Measurements from ENCODE around the gene YAF2. TPM values are rescaled to one million over a fixed set of nuclear protein-coding genes. Genes with fewer than 3 reads are reported as not detected.
"Not testable (repeated sequence)": the region's sequence is repeated elsewhere in the genome, so short reads cannot be mapped to it uniquely, and the experiment has no call there.

The YAF2 gene
- total and polyA plus RNA-seq, 2 experiments from 2014 or later, result 1.0 TPM

- no peak for TF ChIP-seq STAT1 (IDR thresholded peaks at IDR 0.05; ENCODE audit: unreplicated experiment)
- TF ChIP-seq CREB1 (CRISPR knock-in tag; IDR thresholded peaks at IDR 0.05; ENCODE audit: low read depth), result no peak
- TF ChIP-seq JUNB (IDR thresholded peaks at IDR 0.05; ENCODE audit: unreplicated experiment), result no peak
- no peaks in the 10 kb centered on the region; the same call in 1 of the 2 replicates for H4K20me1 ChIP-seq (replicated peaks; ENCODE audit: insufficient read depth)
- no peaks in the 10 kb centered on the region for H3K27me3 ChIP-seq (ENCODE audit: insufficient read depth)
- DNase-seq (ENCODE audit: low spot score) (no peak), ATAC-seq (no peak)
- no peaks in the 10 kb centered on the region for H3K4me1 Mint-ChIP-seq
- no peaks in the 10 kb centered on the region for H3F3A ChIP-seq (replicated peaks; ENCODE audit: low read depth)
- H3K9me2 ChIP-seq (ENCODE audit: insufficient read depth), result no peaks in the 10 kb centered on the region
- no peak overlapping the region for H3K4me3 ChIP-seq
- H3K4me2 ChIP-seq, result no peak overlapping the region
- no peak overlapping the region for H3K27ac Mint-ChIP-seq
- H3K27me3 Mint-ChIP-seq (ENCODE audit: insufficient read depth, low read depth, poor library complexity), result peaks cover 1% of the 10 kb centered on the region
- peak overlapping the region; percentile 63; the same call in 1 of the 2 replicates for H2AFZ ChIP-seq
- H3K9me3 Mint-ChIP-seq, result no peaks in the 10 kb centered on the region
- H3K4me1 ChIP-seq (ENCODE audit: insufficient read depth), result no peaks in the 10 kb centered on the region
- H3K27ac ChIP-seq (ENCODE audit: low read depth), result no peak overlapping the region
- no peaks in the 10 kb centered on the region for H3K79me2 ChIP-seq (replicated peaks; ENCODE audit: insufficient read depth)
- H3K4me3 Mint-ChIP-seq, result no peak overlapping the region
- H3K36me3 ChIP-seq (ENCODE audit: insufficient read depth), result no peaks in the 10 kb centered on the region
- no peaks in the 10 kb centered on the region for H3K36me3 Mint-ChIP-seq (ENCODE audit: low read depth)
Measured at GRCh38 chr12:42216737-42217136, 21.3 kb downstream of the YAF2 start.

- H3K9me3 Mint-ChIP-seq; H3K4me2 ChIP-seq; H3K36me3 ChIP-seq (ENCODE audit: insufficient read depth); H3K4me3 Mint-ChIP-seq; H3K27me3 ChIP-seq (ENCODE audit: insufficient read depth); H3K27ac ChIP-seq (ENCODE audit: low read depth); H2AFZ ChIP-seq; H3K27ac Mint-ChIP-seq; DNase-seq (ENCODE audit: low spot score); H3K4me3 ChIP-seq; H3K4me1 Mint-ChIP-seq; H4K20me1 ChIP-seq (replicated peaks; ENCODE audit: insufficient read depth); ATAC-seq; H3K36me3 Mint-ChIP-seq (ENCODE audit: low read depth); H3K4me1 ChIP-seq (ENCODE audit: insufficient read depth); H3K27me3 Mint-ChIP-seq (ENCODE audit: insufficient read depth, low read depth, poor library complexity); H3K9me2 ChIP-seq (ENCODE audit: insufficient read depth); H3K79me2 ChIP-seq (replicated peaks; ENCODE audit: insufficient read depth); H3F3A ChIP-seq (replicated peaks; ENCODE audit: low read depth): not testable (repeated sequence)
Measured at GRCh38 chr12:42215759-42216158, 22.3 kb downstream of the YAF2 start.

DNA sequence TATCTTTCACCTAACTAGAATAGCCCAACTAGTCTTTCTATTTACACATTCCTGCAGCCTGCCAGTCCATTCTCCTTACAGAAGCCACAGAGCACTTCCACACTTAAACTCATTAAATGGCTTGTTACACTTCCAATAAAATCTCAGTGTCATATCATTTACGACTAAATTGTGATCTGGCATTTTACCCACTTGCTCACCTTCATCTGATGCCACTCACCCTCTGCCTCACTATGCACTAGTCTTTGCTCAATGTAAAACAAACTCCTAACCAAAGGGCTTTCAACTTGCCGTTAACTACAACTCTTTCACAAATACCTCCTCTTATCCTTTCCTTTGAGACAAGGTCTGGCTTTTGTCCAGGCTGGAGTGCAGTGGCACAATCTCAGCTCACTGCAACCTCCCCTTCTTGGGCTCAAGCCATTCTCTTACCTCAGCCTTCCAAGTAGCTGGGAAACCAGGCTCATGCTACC, 24.1 kb downstream of the YAF2 start:
- Histone ChIP-seq H3K4me3 (no peak overlapping the region), H3F3A (replicated peaks; ENCODE audit: low read depth) (no peaks in the 10 kb centered on the region), H3K27me3 (ENCODE audit: insufficient read depth) (no peaks in the 10 kb centered on the region), H3K4me1 (ENCODE audit: insufficient read depth) (no peaks in the 10 kb centered on the region), H2AFZ (peak overlapping the region; percentile 8; the same call in 1 of the 2 replicates), H3K79me2 (replicated peaks; ENCODE audit: insufficient read depth) (no peaks in the 10 kb centered on the region), H3K36me3 (ENCODE audit: insufficient read depth) (no peaks in the 10 kb centered on the region), H3K4me2 (no peak overlapping the region), H4K20me1 (replicated peaks; ENCODE audit: insufficient read depth) (no peaks in the 10 kb centered on the region), H3K9me2 (ENCODE audit: insufficient read depth) (no peaks in the 10 kb centered on the region), H3K27ac (ENCODE audit: low read depth) (no peak overlapping the region)
- Mint-ChIP-seq H3K27ac (no peak overlapping the region), H3K4me1 (no peaks in the 10 kb centered on the region), H3K9me3 (no peaks in the 10 kb centered on the region), H3K4me3 (no peak overlapping the region), H3K27me3 (ENCODE audit: insufficient read depth, low read depth, poor library complexity) (peaks cover 1% of the 10 kb centered on the region), H3K36me3 (ENCODE audit: low read depth) (no peaks in the 10 kb centered on the region)
- no peak for ATAC-seq
- DNase-seq (ENCODE audit: low spot score), result no peak
- no peak for TF ChIP-seq POLR2AphosphoS5 (IDR thresholded peaks at IDR 0.05; ENCODE audit: low read depth)
- TF ChIP-seq NANOG (IDR thresholded peaks at IDR 0.05; ENCODE audit: borderline replicate concordance), result no peak
- no peak for TF ChIP-seq EZH2phosphoT487 (IDR thresholded peaks at IDR 0.05; ENCODE audit: unreplicated experiment)
- TF ChIP-seq STAT1 (IDR thresholded peaks at IDR 0.05; ENCODE audit: unreplicated experiment), result no peak
- TF ChIP-seq ZNF331 (CRISPR knock-in tag; IDR thresholded peaks at IDR 0.05; ENCODE audit: low read depth), result no peak
- TF ChIP-seq, protein P1, sequence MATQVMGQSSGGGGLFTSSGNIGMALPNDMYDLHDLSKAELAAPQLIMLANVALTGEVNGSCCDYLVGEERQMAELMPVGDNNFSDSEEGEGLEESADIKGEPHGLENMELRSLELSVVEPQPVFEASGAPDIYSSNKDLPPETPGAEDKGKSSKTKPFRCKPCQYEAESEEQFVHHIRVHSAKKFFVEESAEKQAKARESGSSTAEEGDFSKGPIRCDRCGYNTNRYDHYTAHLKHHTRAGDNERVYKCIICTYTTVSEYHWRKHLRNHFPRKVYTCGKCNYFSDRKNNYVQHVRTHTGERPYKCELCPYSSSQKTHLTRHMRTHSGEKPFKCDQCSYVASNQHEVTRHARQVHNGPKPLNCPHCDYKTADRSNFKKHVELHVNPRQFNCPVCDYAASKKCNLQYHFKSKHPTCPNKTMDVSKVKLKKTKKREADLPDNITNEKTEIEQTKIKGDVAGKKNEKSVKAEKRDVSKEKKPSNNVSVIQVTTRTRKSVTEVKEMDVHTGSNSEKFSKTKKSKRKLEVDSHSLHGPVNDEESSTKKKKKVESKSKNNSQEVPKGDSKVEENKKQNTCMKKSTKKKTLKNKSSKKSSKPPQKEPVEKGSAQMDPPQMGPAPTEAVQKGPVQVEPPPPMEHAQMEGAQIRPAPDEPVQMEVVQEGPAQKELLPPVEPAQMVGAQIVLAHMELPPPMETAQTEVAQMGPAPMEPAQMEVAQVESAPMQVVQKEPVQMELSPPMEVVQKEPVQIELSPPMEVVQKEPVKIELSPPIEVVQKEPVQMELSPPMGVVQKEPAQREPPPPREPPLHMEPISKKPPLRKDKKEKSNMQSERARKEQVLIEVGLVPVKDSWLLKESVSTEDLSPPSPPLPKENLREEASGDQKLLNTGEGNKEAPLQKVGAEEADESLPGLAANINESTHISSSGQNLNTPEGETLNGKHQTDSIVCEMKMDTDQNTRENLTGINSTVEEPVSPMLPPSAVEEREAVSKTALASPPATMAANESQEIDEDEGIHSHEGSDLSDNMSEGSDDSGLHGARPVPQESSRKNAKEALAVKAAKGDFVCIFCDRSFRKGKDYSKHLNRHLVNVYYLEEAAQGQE (IDR thresholded peaks at IDR 0.05; ENCODE audit: unreplicated experiment), result no peak
- TF ChIP-seq EZH2 (IDR thresholded peaks at IDR 0.05; ENCODE audit: low read depth, unreplicated experiment), result no peak
- no peak for TF ChIP-seq ETS1 (IDR thresholded peaks at IDR 0.05)
- TF ChIP-seq ZNF114 (CRISPR knock-in tag; IDR thresholded peaks at IDR 0.05), result no peak
- TF ChIP-seq JUNB (IDR thresholded peaks at IDR 0.05; ENCODE audit: unreplicated experiment), result no peak
